Stomach (tissue), 9 donors: Measurements from ENCODE around the gene RBMX. TPM values are rescaled to one million over a fixed set of nuclear protein-coding genes. Genes with fewer than 3 reads are reported as not detected.

ENCODE experiments used
- DNase-seq, 2 donors: peaks; one replicate each; pipeline versions ENCODE4 v3.0.0 to v3.0.0-alpha.2; 2013 to 2019
- H3K27ac ChIP-seq, 5 donors: fragments of 200-600 bp in 4 of 5; sonication (generic) in 4 of 5; one replicate each; pipeline ENCODE4 v1.5.1; 2013 to 2019; ENCODE audit warnings: mild to moderate bottlenecking in 1 of 5, moderate library complexity in 1 of 5
- H3K27me3 ChIP-seq, 3 donors: fragments of 200-600 bp; sonication (generic); one replicate each; pipeline ENCODE4 v1.5.1; 2017 to 2019; ENCODE audit warnings: mixed run types in 1 of 3
- H3K36me3 ChIP-seq, 4 donors: fragments of 200-600 bp; sonication (generic); 1 replicate in 3 of 4; 2 replicates in 1 of 4; pipeline ENCODE4 v1.5.1; 2016 to 2019
- H3K4me1 ChIP-seq, 4 donors: fragments of 200-600 bp; sonication (generic); one replicate each; pipeline ENCODE4 v1.5.1; 2016 to 2019
- H3K4me3 ChIP-seq, 4 donors: fragments of 200-600 bp; sonication (generic) in 3 of 4; one replicate each; pipeline ENCODE4 v1.5.1; 2016 to 2019; ENCODE audit warnings: mild to moderate bottlenecking in 1 of 4
- H3K9me3 ChIP-seq, 4 donors: fragments of 200-600 bp; sonication (generic); one replicate each; pipeline ENCODE4 v1.5.1; 2016 to 2019
- CTCF ChIP-seq, 7 experiments: fragments of 450-650 bp in 4 of 7; fragments of 200-600 bp in 3 of 7; sonication (generic) in 3 of 7; IDR thresholded peaks; one replicate each; pipeline ENCODE4 v1.5.1; 2016 to 2019; ENCODE audit warnings: antibody characterized with exemption in 7 of 7, control low read depth in 2 of 7, mild to moderate bottlenecking in 1 of 7
- EP300 ChIP-seq: sonication (generic); formaldehyde crosslinking; IDR thresholded peaks from one replicate; pipeline ENCODE4 v1.6.1; 2017; ENCODE audit warnings: antibody characterized with exemption
- POLR2A ChIP-seq, 4 donors: fragments of 450-650 bp; IDR thresholded peaks; one replicate each; pipeline ENCODE4 v1.6.1; 2016; ENCODE audit warnings: antibody characterized with exemption in 4 of 4, control low read depth in 2 of 4, mild to moderate bottlenecking in 1 of 4, moderate library complexity in 1 of 4
- POLR2AphosphoS5 ChIP-seq, 3 donors: sonication (generic); formaldehyde crosslinking; IDR thresholded peaks; one replicate each; pipeline ENCODE4 v1.6.1; 2016; ENCODE audit warnings: antibody characterized with exemption in 3 of 3
- WGBS, 5 donors: extraction: QIAGEN DNeasy Blood & Tissue Kit in 3 of 5; methylation state at CpG; one replicate each; pipeline versions ENCODE4 v1.1.5 to v1.1.7; 2013 to 2018; 5-methylcytosine and 5-hydroxymethylcytosine counted together
- intact Hi-C: fragments of 100-400 bp; cut with DNase I; formaldehyde crosslinking; loops from one replicate; pipeline ENCODE4 v1.15.1; 2023; ENCODE audit warnings: low total_unique reads
- polyA plus RNA-seq, 3 donors: library from polyadenylated mRNA; stranded (reverse); fragments of 200-250 nt; gene quantifications; one replicate each; pipeline ENCODE4 v1.2.3, GENCODE V29; 2013
- total RNA-seq, 5 donors: library from RNA; depleted of rRNA; stranded (reverse); fragments of >200 nt; gene quantifications; one replicate each; pipeline versions ENCODE4 v1.1.0 to v1.2.3, GENCODE V29; 2014 to 2016
- donor health status: healthy with polysubstance abuse.
- donor health status: Bipolar disorder and iron deficiency.
- donor health status: healthy.

The RBMX gene
- total and polyA plus RNA-seq, 8 donors = 68.1 to 245 (median 124) TPM

DNA sequence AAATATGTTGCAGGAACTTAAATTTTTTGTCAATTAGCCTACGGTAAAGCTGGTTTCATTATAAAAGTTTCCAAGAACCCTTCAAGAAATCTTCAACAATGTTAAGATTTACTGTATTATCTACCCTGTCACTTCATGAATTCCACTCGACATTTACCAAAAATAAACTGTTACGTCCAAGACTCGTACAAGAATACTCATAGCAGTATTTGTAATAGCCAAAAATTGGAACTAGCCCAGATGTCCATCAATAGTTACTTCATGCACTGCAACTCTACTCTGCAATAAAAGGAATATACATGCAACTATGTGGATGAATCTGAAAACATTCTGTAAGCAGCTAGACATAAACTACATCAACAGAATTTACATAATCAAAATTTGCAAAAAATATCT is 13.4 kb downstream of the RBMX start:
- DNase-seq = no peak
- 45 to 67% (median 60%) methylated on average over 4 of the region's 4 CpGs for WGBS, 5 donors
- Histone ChIP-seq H3K4me1 (peaks cover 0 to 9% (median 0%) of the 10 kb centered on the region in 4 donors), H3K36me3 (peaks cover 4 to 71% (median 56%) of the 10 kb centered on the region in 4 donors), H3K27me3 (no peaks in the 10 kb centered on the region), H3K9me3 (no peaks in the 10 kb centered on the region), H3K27ac (peak overlapping the region in 2 of 5 donors; percentile 1 to 12), H3K4me3 (no peak overlapping the region)
- TF ChIP-seq CTCF (IDR thresholded peaks at IDR 0.05) (no peak), POLR2A (IDR thresholded peaks at IDR 0.05) (no peak)
- intact Hi-C loops = no loop called here

GRCh38 chrX:136866337-136867095 is 14.0 kb downstream of the RBMX start:
- H3K4me3 ChIP-seq = no peak overlapping the region
- H3K4me1 ChIP-seq = peaks cover 0 to 9% (median 0%) of the 10 kb centered on the region in 4 donors
- no peak for TF ChIP-seq CTCF (IDR thresholded peaks at IDR 0.05)
- TF ChIP-seq POLR2AphosphoS5 (IDR thresholded peaks at IDR 0.05) = no peak
- TF ChIP-seq EP300 = no peak
- TF ChIP-seq POLR2A (IDR thresholded peaks at IDR 0.05) = no peak
- H3K27me3 ChIP-seq = no peaks in the 10 kb centered on the region
- H3K9me3 ChIP-seq = no peaks in the 10 kb centered on the region
- peaks cover 0 to 71% (median 56%) of the 10 kb centered on the region in 4 donors for H3K36me3 ChIP-seq
- H3K27ac ChIP-seq = peak overlapping the region in 2 of 5 donors; percentile 1 to 17
- intact Hi-C loops = no loop called here
- WGBS, 5 donors = 61 to 70% (median 66%) methylated on average over 14 of the region's 14 CpGs
- no peak for DNase-seq

DNA sequence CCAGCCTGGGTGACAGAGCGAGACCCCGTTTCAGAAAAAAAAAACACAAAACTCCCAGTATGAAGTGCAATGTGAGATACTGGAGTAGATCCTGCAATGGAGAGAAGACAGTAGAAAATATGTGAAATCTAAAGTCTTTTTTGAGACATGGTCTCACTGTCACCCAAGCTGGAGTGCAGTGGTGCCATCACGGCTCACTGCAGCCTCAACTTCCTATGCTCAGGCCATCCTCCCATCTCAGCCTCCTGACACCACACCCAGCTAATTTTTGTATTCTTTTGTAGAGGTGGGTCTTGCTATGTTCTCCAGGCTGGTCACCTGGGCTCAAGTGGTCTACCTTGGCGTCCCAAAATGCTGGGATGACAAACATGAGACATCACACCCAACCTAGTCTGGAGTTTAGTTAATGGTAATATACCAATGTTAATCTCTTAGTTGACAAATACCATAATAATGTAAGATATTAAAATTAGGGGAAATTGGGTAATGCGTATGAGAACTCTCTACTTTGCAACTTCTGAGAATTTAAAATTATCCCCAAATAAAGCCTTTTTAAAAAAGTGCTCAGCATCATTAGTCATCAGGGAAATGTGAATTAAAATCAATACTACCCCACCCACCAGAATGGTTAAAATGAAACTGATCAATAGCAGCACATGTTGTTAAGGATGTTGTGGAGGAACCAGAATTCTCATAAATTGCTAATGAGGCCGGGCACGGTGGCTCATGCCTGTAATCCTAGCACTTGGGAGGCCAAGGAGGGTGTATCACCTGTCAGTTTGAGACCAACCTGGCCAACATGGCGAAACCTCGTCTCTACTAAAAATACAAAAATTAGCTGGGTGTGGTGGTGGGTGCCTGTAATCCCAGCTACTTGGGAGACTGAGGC is 15.0 kb downstream of the RBMX start:
- no peak for DNase-seq
- H3K4me3 ChIP-seq = no peak overlapping the region
- intact Hi-C loops = no loop called here
- WGBS, 5 donors = 83 to 93% (median 86%) methylated on average over 9 of the region's 9 CpGs
- H3K27ac ChIP-seq = peak overlapping the region in 1 of 5 donors; percentile 1
- no peak for TF ChIP-seq EP300
- TF ChIP-seq POLR2A (IDR thresholded peaks at IDR 0.05) = no peak
- TF ChIP-seq CTCF (IDR thresholded peaks at IDR 0.05) = no peak
- TF ChIP-seq POLR2AphosphoS5 (IDR thresholded peaks at IDR 0.05) = no peak
- peaks cover 0 to 69% (median 54%) of the 10 kb centered on the region in 4 donors for H3K36me3 ChIP-seq
- H3K4me1 ChIP-seq = peaks cover 0 to 8% (median 0%) of the 10 kb centered on the region in 4 donors
- no peaks in the 10 kb centered on the region for H3K27me3 ChIP-seq
- no peaks in the 10 kb centered on the region for H3K9me3 ChIP-seq

- intact Hi-C loops = no loop called here
- no peaks in the 10 kb centered on the region for H3K4me1 ChIP-seq
- no peaks in the 10 kb centered on the region for H3K9me3 ChIP-seq
- H3K27me3 ChIP-seq = no peaks in the 10 kb centered on the region
- H3K27ac ChIP-seq = no peak overlapping the region
- no peak for DNase-seq
- peaks cover 0 to 55% (median 43%) of the 10 kb centered on the region in 4 donors for H3K36me3 ChIP-seq
- no peak for TF ChIP-seq POLR2A (IDR thresholded peaks at IDR 0.05)
- no peak for TF ChIP-seq CTCF (IDR thresholded peaks at IDR 0.05)
- no peak for TF ChIP-seq POLR2AphosphoS5 (IDR thresholded peaks at IDR 0.05)
- no peak for TF ChIP-seq EP300
- 83 to 99% (median 95%) methylated on average over 2 of the region's 2 CpGs for WGBS, 5 donors
- no peak overlapping the region for H3K4me3 ChIP-seq
Observed at GRCh38 chrX:136863826-136864225, 16.7 kb downstream of the RBMX start.
